ENCODE measurements around the gene PLA2G4D.

- TF ChIP-seq, protein P1, sequence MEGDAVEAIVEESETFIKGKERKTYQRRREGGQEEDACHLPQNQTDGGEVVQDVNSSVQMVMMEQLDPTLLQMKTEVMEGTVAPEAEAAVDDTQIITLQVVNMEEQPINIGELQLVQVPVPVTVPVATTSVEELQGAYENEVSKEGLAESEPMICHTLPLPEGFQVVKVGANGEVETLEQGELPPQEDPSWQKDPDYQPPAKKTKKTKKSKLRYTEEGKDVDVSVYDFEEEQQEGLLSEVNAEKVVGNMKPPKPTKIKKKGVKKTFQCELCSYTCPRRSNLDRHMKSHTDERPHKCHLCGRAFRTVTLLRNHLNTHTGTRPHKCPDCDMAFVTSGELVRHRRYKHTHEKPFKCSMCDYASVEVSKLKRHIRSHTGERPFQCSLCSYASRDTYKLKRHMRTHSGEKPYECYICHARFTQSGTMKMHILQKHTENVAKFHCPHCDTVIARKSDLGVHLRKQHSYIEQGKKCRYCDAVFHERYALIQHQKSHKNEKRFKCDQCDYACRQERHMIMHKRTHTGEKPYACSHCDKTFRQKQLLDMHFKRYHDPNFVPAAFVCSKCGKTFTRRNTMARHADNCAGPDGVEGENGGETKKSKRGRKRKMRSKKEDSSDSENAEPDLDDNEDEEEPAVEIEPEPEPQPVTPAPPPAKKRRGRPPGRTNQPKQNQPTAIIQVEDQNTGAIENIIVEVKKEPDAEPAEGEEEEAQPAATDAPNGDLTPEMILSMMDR (IDR thresholded peaks at IDR 0.05; ENCODE audit: low read length): no peak
- no peak for TF ChIP-seq EZH2 (IDR thresholded peaks at IDR 0.05; ENCODE audit: borderline replicate concordance, low read length)
Observed at GRCh38 chr15:42134617-42135245, 40.4 kb upstream of the PLA2G4D start.
